Esophagus mucosa (tissue), 1 donor: ENCODE measurements around the gene PATZ1. TPM values are rescaled to one million over a fixed set of nuclear protein-coding genes. Genes with fewer than 3 reads are reported as not detected.
A peak's percentile ranks its signal among the peaks of the same experiment; 100 is the strongest.
"Not testable (repeated sequence)": the region's sequence is repeated elsewhere in the genome, so short reads cannot be mapped to it uniquely, and the experiment has no call there.

Experiments
- ATAC-seq: fragments of 200-7000 bp; cut with Tn5 transposase; one replicate; pipeline ENCODE4 v1.9.1; 2020
- total RNA-seq: library from RNA; stranded (reverse); gene quantifications from one replicate; pipeline ENCODE4 v1.2.4, GENCODE V29; 2023
- donor health status: DM: yes; HTN: yes; CAD: no.

Gene PATZ1
- 6.2 TPM for total RNA-seq

DNA sequence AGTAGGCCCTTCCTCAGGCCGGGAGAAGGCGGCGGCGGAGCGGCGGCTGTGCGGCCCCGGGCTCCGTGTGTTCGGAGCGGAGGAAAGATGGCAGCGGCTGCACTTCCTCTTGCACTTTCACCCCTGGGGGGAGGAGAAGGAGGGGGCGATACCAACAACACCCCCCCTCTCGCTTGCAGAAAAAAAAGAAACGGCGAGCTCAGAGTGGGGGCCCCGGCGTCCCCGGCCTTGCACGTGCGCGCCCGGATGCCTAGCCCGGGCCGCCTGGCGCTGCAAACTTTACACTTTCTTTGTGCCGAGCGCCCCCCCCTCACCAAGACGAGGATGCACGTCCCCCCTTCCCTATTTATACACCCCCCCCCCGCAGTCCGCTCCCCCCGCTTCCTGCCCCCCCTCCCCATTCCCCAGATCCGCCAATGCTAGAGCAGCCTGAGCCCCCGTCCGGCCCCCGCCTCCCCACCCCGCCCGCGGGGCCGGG is at the start of gene PATZ1:
Gene PATZ1 (minus strand): TSS at position 92 of the 478 bp plus-strand sequence. CDS start 744 bp downstream, outside the sequence.
- ATAC-seq, result no peak

- no peak for ATAC-seq
Measured at GRCh38 chr22:31394326-31394725, 48.2 kb upstream of the PATZ1 start.

- no peak for ATAC-seq
Measured at GRCh38 chr22:31393893-31394292, 47.7 kb upstream of the PATZ1 start.

DNA sequence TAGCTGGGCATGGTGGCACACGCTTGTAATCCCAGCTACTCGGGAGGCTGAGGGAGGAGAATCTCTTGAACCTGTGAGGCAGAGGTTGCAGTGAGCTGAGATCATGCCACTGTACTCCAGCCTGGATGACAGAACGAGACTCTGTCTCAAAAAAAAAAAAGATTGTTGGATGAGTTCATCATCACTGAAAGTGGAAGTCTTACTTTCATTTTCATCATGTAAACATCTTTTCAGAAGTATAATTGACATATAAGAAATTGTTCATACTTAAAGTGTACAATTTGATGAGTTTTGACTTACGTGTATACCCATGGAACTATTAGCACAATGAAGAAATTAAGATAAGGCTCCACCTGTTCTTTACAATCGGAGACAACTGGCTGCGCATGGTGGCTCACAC is 32.5 kb upstream of the PATZ1 start:
- not testable (repeated sequence) for ATAC-seq

DNA sequence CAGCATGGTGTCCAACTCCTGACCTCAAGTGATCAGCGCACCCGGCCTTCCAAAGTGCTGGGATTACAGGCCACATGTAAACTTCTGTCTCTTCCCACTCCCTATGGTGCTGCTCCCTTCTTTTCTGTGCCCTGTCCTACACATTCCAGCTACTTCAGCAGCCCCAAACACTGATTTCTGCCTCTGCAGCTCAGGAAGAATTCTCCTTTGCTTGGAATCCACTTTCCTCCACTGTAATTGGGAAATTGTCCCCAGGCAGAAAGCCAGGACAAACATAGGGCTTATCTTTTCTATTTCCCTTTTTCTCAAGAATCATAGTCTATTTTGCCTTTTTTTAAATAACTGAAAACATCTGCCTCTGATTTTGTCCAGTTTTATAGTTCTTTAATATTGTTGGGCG is 32.0 kb upstream of the PATZ1 start:
- no peak for ATAC-seq

DNA sequence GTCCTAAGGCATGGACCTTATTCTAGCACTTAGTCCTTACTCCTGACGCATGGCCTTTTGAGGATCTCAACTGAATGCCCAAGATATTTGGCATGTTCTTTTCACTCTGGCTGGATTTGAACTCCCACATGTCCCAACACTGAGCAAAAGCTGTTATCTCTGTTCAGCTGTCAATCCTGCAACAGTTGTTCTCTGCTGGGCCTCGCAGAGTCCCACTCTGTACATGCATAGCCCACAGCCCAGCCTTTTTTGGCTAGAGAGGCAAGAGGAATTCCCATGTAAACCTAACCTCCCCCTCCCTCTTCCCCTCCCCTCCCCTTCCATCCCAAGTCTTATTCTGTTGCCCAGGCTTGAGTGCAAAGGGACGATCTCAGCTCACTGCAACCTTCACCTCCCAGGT is 31.5 kb upstream of the PATZ1 start:
- ATAC-seq, result no peak

DNA sequence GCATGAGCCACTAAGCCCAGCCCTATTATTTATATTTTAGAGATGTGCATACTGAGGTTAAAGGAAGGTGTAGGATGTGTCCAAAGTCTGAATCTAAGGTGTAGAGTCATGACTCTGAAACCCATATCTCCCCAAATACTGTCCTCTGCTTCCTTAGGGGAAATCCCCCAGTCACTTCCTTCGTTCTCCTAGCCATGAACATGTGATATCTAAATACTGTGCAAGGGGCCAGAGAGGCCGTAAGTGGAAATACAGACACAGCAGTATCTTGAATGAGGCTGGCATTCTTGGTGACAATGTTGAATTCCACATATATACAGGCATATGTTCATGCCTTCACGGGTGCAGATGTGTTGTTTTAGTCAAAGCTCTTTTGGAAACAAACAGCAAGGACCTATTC is 21.3 kb upstream of the PATZ1 start:
- ATAC-seq, result no peak

DNA sequence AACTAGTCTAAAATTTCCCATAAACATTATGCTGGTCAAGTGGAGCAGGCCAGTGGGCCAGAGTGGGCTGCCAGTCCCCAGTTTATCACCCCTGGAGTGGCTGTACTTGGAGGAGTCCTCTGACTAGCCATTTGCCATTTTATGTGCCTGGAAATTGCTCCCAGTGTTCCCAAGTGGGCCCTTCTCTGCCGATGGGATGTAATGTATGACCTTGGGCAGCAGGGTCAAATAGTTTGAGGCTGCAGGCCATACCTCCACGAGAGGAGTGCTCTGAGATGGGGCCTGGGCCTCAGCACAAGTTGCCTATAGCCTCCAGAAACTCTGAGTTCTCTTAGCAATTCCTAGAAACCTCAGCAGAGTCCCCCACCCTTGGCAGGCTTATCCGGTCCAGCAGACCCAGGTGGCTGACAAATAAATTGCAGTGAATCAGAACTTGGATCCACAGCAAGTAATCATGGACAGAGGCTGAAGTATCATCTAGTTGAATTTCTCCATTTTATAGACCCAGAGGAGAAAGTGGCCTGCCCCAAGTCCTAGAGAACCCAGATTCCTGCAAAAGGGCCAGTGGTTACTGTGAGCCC is 17.8 kb upstream of the PATZ1 start:
- ATAC-seq, result no peak

DNA sequence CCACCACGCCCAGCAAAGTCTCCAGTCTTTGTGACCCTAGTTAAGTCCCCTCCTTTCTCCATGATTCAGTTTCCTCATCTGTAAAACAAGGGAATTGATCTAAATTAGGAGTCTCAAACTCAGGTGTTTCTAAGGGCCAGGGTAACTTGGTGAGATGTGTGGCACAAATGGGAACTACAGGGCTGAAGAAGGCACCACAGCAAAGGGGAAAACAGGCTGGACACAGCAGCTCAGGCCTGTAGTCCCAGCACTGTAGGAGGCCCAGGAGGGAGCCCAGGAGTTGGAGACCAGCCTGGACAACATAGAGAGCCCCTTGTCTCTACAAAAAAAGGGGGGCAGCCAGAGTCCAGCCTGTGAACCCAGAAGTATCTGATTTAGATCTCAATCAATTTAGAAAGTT is 15.6 kb upstream of the PATZ1 start:
- no peak for ATAC-seq

GRCh38 chr22:31360029-31360428 is 13.9 kb upstream of the PATZ1 start:
- ATAC-seq, result no peak

DNA sequence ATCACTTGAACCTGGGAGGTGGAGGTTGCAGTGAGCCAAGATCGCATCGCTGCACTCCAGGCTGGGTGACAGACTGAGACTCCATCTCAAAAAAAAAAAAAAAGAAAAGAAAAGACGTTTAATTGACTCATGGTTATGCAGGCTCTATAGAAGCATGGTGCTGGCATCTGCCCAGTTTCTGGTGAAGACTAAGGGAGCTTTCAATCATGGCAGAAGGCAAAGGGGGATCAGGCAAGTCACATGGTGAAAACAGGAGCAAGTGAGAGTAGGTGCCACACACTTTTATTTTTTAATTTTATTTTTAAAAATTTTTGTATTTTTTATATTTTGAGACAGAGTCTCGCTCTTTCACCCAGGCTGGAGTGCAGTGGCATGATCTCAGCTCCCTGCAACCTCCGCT is 8.4 kb upstream of the PATZ1 start:
- no peak for ATAC-seq

- ATAC-seq, result no peak
Measured at GRCh38 chr22:31350410-31350863, 4.3 kb upstream of the PATZ1 start.

DNA sequence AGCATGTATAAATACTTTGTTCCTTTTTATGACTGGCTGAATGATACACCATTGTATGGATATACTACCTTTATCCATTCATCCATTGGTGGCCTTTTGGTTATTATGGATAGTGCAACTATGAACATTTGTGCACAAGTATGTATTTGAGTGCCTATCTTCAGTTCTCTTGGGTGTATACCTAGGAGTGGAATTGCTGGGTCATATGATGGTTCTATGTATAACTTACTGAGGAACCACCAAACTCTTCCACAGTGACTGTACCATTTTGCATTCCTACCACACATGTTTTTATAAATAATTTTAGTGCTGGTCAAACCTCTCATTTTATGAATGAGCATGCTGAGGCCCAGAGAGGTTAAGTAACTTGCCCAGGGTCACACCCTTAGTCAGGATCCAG is 3.8 kb upstream of the PATZ1 start:
- ATAC-seq, result no peak

GRCh38 chr22:31348766-31349165 is 2.6 kb upstream of the PATZ1 start:
- no peak for ATAC-seq

GRCh38 chr22:31348009-31348337 is 1.8 kb upstream of the PATZ1 start:
- ATAC-seq, result not testable (repeated sequence)

DNA sequence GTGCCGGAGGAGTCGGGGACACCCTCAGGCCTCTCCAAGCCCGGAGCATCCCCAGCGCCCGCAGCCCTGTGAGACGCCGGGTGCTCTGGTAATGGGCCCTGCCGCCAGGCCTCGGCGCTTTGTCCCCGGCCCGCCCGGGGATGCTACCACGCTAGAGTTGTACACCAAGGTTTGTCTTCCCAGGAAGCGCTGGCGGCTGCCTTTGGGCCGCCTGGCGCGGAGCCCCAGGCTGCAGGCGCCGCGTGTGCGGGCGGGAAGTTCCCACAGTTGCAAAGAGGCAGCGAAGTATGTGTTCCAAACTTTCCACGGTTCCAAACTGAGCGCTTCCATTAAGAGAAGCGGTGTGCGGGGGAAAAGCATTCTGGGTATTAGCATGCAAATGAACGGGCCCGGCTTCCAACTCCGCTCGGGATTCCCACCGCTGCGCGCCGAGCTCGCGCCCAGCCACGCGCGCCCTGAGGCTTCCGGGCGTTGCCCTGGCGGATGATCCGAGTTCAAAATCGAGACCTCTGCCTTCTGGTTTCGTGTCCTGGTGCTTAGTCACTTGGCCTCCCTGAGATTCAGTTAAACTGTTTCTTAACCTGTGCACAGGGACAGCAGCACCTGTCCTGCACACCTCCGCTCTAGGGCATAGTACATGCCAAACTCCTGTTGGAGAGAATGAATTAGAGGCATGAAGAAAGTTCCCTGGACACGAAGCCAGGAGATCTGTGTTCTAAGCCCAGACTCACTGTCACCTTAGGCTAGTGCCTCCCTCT is 1.3 kb upstream of the PATZ1 start:
- ATAC-seq, result peak; percentile 48

DNA sequence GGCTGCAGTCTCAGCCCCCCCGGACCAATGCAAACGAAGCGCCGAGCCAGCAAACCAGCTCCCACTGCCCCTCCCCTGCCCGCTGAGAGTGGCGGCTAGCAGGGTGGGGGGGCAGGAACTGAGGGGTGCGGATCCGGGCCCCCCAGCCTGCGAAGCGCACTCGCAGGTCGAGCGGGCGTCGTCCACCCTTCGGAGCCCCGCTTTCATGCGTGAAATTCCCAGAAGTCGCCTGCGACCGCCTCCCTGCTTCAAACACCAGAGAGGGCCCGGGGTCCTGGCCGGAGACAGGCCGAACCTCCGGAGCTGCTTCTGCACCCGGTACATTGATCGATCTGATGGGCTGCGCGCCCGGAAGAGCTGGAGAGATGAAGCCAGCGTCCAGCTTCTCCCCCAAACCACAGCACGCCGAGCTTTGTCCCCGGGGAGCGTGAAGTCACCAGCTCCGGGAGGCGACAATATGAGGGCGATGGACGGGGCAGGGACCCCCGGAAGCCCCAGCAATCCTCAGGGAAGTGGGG is 646 bp upstream of the PATZ1 start:
- ATAC-seq, result peak; percentile 3

GRCh38 chr22:31345331-31346254 is 553 bp downstream of the PATZ1 start:
- ATAC-seq, result peak; percentile 56

DNA sequence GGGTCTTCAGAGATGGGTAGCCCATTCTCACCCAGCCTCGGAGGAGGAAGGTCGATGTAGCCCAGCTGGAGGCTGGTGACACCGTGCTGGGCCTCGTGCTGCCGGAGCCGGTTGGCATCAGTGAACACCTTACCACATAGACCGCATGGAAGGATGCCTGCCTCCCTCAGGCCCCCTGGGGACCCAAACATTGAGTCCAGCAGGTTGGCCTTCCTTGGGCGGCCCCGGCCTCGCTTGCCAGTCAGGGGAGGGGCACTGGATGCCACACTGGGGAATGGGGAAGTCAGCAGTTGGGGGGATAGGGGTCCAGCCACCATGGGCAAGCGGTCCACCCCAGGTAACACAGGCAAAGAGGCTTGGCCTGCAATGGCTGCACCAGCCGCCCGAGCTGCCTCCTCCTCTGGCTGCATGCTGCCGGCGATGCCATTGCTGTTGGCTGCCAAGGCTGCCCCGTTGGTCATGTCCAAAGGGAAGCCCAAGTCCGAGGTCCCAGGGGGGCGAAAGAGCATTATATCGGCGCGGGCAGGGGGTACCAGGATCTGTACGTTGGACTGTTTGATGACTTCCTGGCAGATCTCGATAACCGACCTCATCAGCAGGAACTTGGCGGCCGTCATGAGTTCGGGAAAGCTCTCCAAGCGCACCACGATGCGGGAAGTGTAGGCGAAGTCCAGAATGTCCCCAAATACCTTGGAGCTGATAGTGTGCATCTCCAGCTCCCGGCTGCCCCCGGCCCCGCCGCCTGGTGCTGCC is 1.4 kb downstream of the PATZ1 start:
- ATAC-seq, result peak; percentile 1

DNA sequence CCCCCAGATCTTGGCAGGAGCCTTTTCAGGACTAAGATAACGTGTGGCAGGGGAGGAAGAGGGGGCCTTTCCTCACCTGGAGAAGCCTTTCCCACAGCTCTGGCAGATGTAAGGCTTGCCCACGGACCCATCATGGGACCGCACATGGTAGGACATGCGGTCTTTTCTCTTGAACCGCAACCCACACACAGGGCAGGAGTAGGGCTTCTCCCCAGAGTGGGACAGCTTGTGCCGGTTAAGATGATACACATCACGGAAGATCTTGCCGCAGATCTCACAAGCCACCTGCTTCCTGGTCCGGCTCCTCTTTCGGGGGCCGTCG is 1.9 kb downstream of the PATZ1 start:
- ATAC-seq, result no peak

DNA sequence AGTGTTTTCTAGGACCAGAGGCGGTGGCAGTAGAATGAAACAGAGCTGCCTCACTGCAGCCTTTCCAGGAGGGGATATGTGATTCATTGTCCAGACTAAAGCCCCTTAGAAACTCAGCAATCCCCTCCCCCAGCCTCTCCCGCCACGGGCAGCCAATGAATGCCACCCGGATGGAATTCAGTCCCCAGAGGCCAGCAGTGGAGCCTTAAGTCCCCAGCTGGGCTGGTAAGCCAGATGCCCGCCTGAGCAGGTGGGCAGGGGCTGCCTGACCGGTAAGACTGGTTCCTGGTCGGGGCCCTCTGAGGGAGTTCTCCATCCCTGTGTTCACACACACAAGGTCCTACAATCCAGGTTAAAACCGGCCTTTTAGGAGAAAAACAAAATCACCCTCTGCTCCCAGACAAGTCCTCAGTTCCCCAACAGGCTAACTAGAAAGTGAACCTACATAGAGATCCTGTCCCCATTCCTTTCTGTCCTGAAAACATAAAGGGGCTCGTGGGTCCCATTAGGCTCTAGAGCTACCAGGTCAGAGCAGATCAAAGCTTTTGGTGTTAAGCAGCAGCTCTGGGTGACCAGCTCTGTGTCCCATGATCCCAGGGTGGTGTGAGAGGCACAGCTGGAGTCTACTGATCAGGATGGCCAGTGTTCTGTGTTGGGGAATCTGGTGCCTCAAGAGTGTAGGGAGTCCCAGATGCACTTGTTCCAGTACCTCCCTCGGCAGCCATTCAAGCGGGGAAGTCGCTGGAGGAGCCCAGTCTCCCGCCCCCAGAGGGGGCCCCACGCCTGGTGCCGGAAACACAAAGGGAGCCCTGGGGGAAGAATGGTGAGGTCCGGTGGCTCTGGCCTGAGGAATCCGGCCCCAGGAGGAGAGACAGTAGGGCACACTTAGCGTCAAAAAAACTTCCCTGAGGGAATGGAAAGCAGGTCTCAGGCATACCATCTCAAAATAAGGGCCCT is 2.6 kb downstream of the PATZ1 start:
- peak; percentile 23 for ATAC-seq
